Keratinocyte (primary cell): Measurements from ENCODE around the gene WASF1. TPM values are rescaled to one million over a fixed set of nuclear protein-coding genes. Genes with fewer than 3 reads are reported as not detected.

Experiments used
- DNase-seq: peaks from one replicate; pipeline ENCODE4 v3.0.0-alpha.2; 2011; ENCODE audit warnings: low read depth, missing footprints, low spot score
- FAIRE-seq: peaks from 2 replicates; lab custom pipeline; 2011; peaks lifted over from hg19 to GRCh38; lab: Jason Lieb, UNC
- H2AFZ ChIP-seq: 2 replicates; pipeline ENCODE4 v1.6.0; 2012; ENCODE audit warnings: low read length, control low read depth, inconsistent platforms; ENCODE audit not compliant: control insufficient read depth
- H3K27ac ChIP-seq: 2 replicates; pipeline ENCODE4 v1.5.1; 2011; ENCODE audit warnings: low read length; ENCODE audit not compliant: control insufficient read depth, insufficient read depth
- H3K27me3 ChIP-seq: 3 replicates; pipeline ENCODE4 v1.6.0; 2011; ENCODE audit warnings: low read length; ENCODE audit not compliant: control insufficient read depth, insufficient read depth; ENCODE audit errors: extremely low read depth
- H3K36me3 ChIP-seq, 2 experiments: 2 replicates in 1 of 2; 3 replicates in 1 of 2; pipeline ENCODE4 v1.5.1; 2011; ENCODE audit warnings: low read length in 2 of 2, mild to moderate bottlenecking in 1 of 2; ENCODE audit not compliant: control insufficient read depth in 2 of 2, insufficient read depth in 2 of 2; ENCODE audit errors: extremely low read depth in 1 of 2
- H3K4me1 ChIP-seq: 3 replicates; pipeline ENCODE4 v1.5.1; 2011; ENCODE audit warnings: low read length; ENCODE audit not compliant: control insufficient read depth, insufficient read depth; ENCODE audit errors: extremely low read depth
- H3K4me2 ChIP-seq: 3 replicates; pipeline ENCODE4 v1.6.0; 2011; ENCODE audit warnings: low read depth, low read length; ENCODE audit not compliant: control insufficient read depth, insufficient read depth; ENCODE audit errors: extremely low read depth
- H3K4me3 ChIP-seq, 3 experiments: fragments of 200-600 bp in 1 of 3; sonication (generic) in 1 of 3; 2 replicates in 2 of 3; 3 replicates in 1 of 3; pipeline ENCODE4 v1.5.1; 2011 to 2016; ENCODE audit warnings: low read length in 3 of 3, mild to moderate bottlenecking in 3 of 3, control low read depth in 2 of 3, inconsistent platforms in 1 of 3, low read depth in 1 of 3, mixed read lengths in 1 of 3, mixed run types in 1 of 3, moderate library complexity in 1 of 3; ENCODE audit not compliant: control insufficient read depth in 2 of 3, insufficient read depth in 2 of 3; ENCODE audit errors: extremely low read depth in 1 of 3
- H3K79me2 ChIP-seq: 2 replicates; pipeline ENCODE4 v1.6.0; 2012; ENCODE audit warnings: low read length; ENCODE audit not compliant: control insufficient read depth, insufficient read depth
- H3K9ac ChIP-seq: 3 replicates; pipeline ENCODE4 v1.6.0; 2011; ENCODE audit warnings: low read length; ENCODE audit not compliant: control insufficient read depth, insufficient read depth; ENCODE audit errors: extremely low read depth
- H3K9me1 ChIP-seq: 3 replicates; pipeline ENCODE4 v1.6.0; 2011; ENCODE audit warnings: low read length; ENCODE audit not compliant: control insufficient read depth, insufficient read depth; ENCODE audit errors: extremely low read depth
- H3K9me3 ChIP-seq: 2 replicates; pipeline ENCODE4 v1.5.1; 2012; ENCODE audit warnings: low read depth, low read length; ENCODE audit not compliant: control insufficient read depth
- H4K20me1 ChIP-seq: 3 replicates; pipeline ENCODE4 v1.6.0; 2011; ENCODE audit warnings: low read length; ENCODE audit not compliant: control insufficient read depth, insufficient read depth; ENCODE audit errors: extremely low read depth
- CTCF ChIP-seq, 3 experiments: IDR thresholded peaks in 1 of 3; conservative IDR thresholded peaks in 1 of 3; optimal IDR thresholded peaks in 1 of 3; 2 replicates in 2 of 3; 3 replicates in 1 of 3; pipeline versions ENCODE3 to v1.5.1; 2011; ENCODE audit warnings: low read length in 3 of 3, mild to moderate bottlenecking in 3 of 3, moderate library complexity in 2 of 3, control low read depth in 1 of 3, inconsistent platforms in 1 of 3; ENCODE audit not compliant: insufficient read depth in 2 of 3; ENCODE audit errors: extremely low read depth in 1 of 3
- EZH2 ChIP-seq: IDR thresholded peaks from one replicate; pipeline ENCODE4 v1.6.1; 2012; ENCODE audit warnings: inconsistent platforms, mild to moderate bottlenecking, low read length, moderate library complexity
- dilution Hi-C: fragments of 300-500 bp; cut with MboI; formaldehyde crosslinking; loops from one replicate; pipeline ENCODE4 v1.7.0; 2020; ENCODE audit warnings: low sequenced_read_pairs; ENCODE audit not compliant: extremely low pct_ligation_motif_present
- polyA plus RNA-seq, 5 experiments: library from polyadenylated mRNA; depleted of rRNA in 3 of 5; stranded (reverse) in 3 of 5; stranded (forward) in 1 of 5; unstranded in 1 of 5; fragments of >200 nt; gene quantifications; 1 replicate in 1 of 5; 2 replicates in 3 of 5; 3 replicates in 1 of 5; pipeline versions ENCODE4 v1.2.1 to v1.2.3, GENCODE V29; 2011 to 2012; ENCODE audit warnings: missing spikeins in 2 of 5, low read depth in 1 of 5, low replicate concordance in 1 of 5

The WASF1 gene
- polyA plus RNA-seq, 1 donor (not counting 4 experiments of a cell fraction or from before 2014, with no cell fraction given), result 20.9 TPM

GRCh38 chr6:110216140-110216539, 36.7 kb upstream of the WASF1 start:
- H2AFZ ChIP-seq, result no peak overlapping the region
- FAIRE-seq, result no peak

GRCh38 chr6:110214338-110214737, 34.9 kb upstream of the WASF1 start:
- DNase-seq, result no peak
- FAIRE-seq, result no peak
- no peak overlapping the region for H3K9ac ChIP-seq
- H3K27ac ChIP-seq, result no peak overlapping the region
- peaks cover 7 to 11% of the 10 kb centered on the region in 2 experiments for H3K36me3 ChIP-seq
- no peaks in the 10 kb centered on the region for H3K79me2 ChIP-seq
- peaks cover 11% of the 10 kb centered on the region for H3K4me1 ChIP-seq
- H3K4me3 ChIP-seq, result no peak overlapping the region
- dilution Hi-C loops, result no loop called here
- H3K4me2 ChIP-seq, result no peak overlapping the region
- no peak overlapping the region for H2AFZ ChIP-seq
- TF ChIP-seq EZH2 (no peak), CTCF (optimal IDR thresholded peaks at IDR 0.05 in 1 of 3, IDR thresholded peaks at IDR 0.05 in 1 of 3, conservative IDR thresholded peaks at IDR 0.05 in 1 of 3; ENCODE audit: extremely low read depth in 1 of 3, insufficient read depth in 2 of 3, low read length in 3 of 3) (no peak)
- no peaks in the 10 kb centered on the region for H3K9me1 ChIP-seq
- no peaks in the 10 kb centered on the region for H3K27me3 ChIP-seq
- H3K9me3 ChIP-seq, result no peaks in the 10 kb centered on the region
- H4K20me1 ChIP-seq, result no peaks in the 10 kb centered on the region

More at GRCh38 chr6:110216140-110216539, 36.7 kb upstream of the WASF1 start:
- Histone ChIP-seq H4K20me1 (no peaks in the 10 kb centered on the region), H3K79me2 (no peaks in the 10 kb centered on the region), H3K27ac (no peak overlapping the region), H3K27me3 (no peaks in the 10 kb centered on the region), H3K4me1 (peaks cover 11% of the 10 kb centered on the region), H3K9me3 (no peaks in the 10 kb centered on the region), H3K9ac (no peak overlapping the region), H3K4me2 (no peak overlapping the region), H3K4me3 (no peak overlapping the region), H3K36me3 (peaks cover 9 to 13% of the 10 kb centered on the region in 2 experiments), H3K9me1 (no peaks in the 10 kb centered on the region)
- dilution Hi-C loops, result no loop called here
- DNase-seq, result no peak
- TF ChIP-seq EZH2 (no peak), CTCF (optimal IDR thresholded peaks at IDR 0.05 in 1 of 3, IDR thresholded peaks at IDR 0.05 in 1 of 3, conservative IDR thresholded peaks at IDR 0.05 in 1 of 3; ENCODE audit: extremely low read depth in 1 of 3, insufficient read depth in 2 of 3, low read length in 3 of 3) (no peak)
